HG03558 (cell line): ENCODE data around the gene POLE3.
"Not testable (repeated sequence)": the region's sequence is repeated elsewhere in the genome, so short reads cannot be mapped to it uniquely, and the experiment has no call there.

ENCODE experiments used
- ATAC-seq: cut with Tn5 transposase; IDR thresholded peaks from one replicate; pipeline ENCODE4 v1.9.1; 2021; ENCODE audit warnings: moderate number of reproducible peaks; ENCODE audit not compliant: unreplicated experiment; ENCODE audit errors: extremely low read depth

POLE3 gene, protein sequence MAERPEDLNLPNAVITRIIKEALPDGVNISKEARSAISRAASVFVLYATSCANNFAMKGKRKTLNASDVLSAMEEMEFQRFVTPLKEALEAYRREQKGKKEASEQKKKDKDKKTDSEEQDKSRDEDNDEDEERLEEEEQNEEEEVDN

DNA sequence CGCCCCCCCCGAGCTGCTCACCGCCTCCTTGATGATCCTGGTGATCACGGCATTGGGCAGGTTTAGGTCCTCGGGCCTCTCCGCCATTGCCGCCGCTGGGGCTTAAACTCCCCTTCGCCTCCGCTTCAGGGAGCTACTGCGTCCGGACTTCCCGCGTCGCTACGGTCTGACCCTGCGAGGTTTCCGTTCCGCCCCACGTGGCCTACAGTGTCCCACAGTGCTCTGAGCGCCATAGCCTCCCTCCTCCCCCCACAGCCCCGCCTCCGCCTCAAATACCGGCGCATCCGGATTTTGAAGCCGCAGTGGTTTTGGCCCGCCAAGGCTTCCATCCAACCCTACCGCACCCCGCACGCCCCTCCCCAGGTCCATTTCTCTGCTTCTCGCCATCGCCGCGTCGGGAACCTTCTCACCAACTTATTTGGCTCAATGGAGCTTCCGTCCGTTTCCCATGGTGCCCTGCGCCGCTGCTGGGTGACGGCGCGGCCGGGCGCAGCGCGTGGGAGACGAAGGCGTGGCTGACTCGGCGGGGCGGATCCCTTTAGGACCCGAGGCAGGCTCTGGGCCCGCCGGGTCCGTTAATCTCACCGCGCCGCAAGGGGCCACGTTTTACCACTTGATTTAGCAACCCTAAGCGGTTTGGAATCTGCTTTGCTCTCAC, at the start of gene POLE3, which contains the start of gene C9orf43:
POLE3 (minus strand) TSS at position 469 of the 658 bp plus-strand sequence; CDS start at position 87, 382 bp downstream.
C9orf43 (plus strand) TSS at position 541 of the 658 bp plus-strand sequence. CDS start 2,747 bp downstream, outside the sequence.
- ATAC-seq: peak; percentile 71

DNA sequence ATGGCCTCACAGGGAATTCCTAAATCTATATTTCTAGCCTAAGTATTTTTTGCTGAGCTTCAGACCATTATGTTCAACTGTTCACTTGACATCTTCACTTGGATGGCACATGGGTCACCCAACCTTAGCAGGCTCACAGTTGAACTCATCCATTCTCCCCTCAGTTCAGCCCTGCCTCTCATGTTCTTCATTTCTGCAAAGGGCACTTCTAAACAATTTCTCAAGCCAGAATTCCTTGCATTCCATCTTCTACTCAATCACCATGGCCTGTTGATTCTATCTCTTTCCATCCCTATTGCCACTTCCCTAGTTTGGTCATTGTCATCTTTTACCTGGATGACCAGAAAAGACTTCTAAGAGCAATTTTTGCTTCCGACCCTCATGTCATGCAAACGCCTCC, 45.8 kb upstream of the POLE3 start:
- ATAC-seq: no peak

DNA sequence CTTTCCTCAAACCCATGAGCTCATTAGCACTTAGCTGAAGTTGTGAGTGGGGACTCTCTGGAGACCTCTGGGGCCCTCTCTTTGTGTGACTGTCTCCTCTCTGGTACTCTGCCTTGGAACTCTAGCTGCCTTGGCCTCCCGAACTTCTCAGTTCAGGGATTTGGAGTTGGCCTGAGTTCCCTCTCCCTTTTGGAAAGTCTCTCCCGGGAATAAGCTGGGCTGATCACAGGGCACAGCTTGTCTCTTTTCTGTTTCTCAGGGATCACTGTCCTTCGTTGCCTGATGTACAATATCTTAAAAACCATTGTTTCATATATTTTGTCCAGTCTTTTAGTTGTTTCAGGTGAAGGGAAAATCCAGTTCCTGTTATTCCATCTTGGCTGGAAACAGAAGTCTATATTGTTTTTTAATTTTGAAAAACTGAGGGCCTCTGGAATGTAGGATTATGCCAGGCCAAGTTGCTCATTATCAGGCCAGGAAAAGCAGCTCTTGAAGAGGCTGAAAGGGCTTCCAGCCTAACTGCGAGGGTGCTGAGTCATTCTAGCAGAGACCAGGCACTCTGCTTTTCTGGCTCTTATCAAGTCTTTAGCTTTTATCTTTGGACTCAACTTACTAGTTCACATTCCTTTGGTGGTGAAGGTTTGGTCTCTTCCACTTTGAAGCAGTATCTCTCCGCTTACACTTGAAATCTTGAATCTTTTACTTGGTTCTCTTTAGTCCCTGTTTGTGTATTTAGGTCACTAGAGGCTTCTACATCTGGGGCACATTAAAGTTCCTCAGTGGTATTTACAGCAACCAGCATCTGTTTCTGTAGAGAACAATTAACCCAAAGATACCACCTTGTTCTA, 44.7 kb upstream of the POLE3 start:
- ATAC-seq: no peak

DNA sequence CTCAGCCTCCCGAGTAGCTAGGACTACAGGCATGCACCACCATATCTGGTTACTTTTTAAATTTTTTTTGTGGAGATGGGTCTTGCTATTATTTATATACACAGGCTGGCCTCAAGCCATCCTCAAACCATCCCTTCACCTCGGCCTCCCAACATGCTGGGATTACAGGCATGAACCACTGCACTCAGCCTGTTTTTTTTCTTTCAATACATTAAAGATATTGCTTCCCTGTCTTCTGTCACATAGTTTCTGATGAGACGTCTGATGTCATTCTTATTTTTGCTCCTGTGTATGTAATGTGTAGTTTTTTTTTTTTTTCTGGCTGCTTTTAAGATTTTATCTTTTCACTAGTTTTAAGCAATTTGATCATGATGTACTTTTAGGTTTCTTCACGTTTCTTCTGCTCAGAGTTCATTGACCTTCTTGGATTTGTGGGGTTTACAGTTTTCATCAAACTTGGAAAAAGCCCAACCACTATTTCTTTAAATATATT, 41.7 kb upstream of the POLE3 start:
- ATAC-seq: no peak

DNA sequence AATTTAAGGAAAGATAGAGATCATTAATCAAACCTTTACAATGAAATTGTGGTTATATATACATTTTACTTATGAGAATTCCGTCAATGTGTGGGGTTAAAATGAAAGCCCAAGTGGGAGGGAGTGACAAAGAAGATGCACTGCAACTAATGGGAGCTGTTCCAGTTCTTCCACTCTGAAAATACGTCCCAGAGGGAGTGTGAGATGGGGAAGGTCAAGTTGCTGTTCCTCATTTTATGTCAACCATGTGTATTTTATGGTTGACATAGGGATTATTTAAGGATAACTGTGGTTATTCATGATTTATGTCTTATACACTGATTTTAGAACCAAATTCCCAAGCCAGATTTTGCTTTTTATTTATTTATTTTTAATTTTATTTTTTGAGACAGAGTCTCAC, 38.9 kb upstream of the POLE3 start:
- no peak for ATAC-seq

DNA sequence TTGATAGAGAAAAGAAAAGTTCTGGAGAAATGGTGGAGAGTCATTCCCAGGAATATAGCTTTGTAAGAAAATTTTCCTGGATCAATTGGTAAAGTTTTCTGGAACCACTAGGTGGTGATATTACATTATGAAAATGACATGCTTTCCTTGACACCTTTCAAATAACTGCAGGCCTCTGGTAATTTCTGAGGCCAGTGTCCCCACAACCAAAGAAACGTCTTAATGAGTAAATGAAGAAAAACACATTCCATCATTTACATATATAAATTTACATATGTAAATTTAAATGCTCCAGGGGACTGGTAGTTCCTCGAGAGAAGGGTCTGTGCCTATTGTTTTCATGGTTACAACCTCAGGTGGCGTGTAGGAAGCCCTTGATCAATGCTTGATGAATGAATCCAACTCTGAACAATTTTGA, 35.9 kb upstream of the POLE3 start:
- no peak for ATAC-seq

DNA sequence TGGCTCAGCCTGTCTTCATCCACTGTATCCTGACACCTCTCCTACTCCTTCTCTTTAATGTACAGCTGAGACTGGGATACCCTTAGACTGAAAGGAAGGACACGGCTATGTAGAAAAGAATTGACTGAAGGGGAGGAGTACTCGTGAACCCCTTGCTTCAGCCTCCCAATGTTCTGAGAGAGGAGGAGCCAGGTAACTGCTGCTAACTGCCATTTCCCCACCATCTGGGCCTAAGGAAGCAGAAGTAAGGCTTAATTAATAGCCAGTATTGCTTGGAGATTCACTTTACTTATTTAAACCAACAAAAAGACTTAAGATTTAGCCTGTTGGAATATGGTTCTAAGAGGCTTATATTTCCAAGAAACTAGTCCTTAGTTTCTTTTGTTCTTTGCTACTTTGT, 34.3 kb upstream of the POLE3 start:
- ATAC-seq: no peak

DNA sequence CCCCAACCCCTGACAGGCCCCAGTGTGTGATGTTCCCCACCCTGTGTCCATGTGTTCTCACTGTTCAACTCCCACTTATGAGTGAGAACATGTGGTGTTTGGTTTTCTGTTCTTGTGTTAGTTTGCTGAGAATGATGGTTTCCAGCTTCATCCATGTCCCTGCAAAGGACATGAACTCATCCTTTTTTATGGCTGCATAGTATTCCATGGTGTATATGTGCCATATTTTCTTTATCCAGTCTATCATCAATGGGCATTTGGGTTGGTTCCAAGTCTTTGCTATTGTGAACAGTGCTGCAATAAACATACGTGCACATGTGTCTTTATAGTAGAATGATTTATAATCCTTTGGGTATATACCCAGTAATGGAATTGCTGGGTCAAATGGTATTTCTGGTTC, 27.2 kb upstream of the POLE3 start:
- not testable (repeated sequence) for ATAC-seq

DNA sequence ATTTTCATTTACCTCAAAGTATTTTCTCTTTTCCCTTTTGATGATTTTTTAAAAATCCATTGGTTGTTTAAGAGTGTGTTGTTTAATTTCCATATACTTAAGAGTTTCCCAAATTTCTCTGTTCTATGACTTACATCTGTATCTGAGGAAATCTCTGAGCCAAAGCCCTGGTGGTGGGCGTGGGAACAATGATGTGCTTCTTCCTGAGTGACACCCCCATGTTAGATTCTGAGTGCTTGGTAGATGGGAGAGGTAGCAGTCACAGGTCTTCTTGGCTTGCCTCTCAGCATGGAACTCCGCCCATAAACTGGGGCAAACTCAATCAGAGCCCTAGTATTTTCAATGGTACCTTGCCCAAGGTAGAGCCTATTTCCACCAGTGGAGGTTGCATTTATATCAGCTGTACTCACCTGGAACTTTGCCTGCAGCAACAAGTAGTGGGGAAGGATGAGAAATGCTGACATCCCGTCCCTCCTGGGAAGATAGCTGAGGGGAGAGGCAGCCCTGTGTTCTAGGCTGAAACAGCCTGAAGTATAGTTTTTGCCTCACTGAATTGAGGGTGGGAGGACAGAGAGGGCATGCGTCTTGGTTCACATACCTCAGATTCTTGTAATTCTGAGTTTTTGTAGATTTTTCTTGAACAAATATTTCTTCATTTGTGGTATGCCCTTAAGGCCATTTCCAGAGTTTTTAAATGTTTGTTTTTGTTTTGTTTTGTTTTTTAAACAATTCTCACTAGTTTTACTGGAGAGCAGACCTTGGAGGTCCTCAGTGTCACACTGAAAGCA, 26.4 kb upstream of the POLE3 start:
- ATAC-seq: no peak

DNA sequence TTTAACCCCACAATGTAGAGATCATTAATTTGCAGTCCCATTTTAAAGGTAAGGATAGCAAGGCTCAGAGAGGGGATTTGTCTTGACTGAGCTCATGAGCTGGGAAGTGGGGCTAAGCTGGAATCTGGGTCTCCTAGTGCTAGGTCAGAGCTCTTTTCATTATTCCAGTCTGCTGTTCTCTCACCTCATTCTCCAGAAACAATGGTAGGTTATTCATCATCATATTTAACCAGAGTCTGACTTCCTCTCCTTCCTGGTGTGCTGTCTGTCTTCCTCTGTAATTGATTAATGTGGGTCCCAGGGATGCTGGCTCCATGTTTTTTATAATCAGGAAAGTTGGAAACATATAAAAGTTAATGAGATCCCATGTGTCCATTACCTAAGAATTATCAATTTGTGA, 20.7 kb upstream of the POLE3 start:
- no peak for ATAC-seq

DNA sequence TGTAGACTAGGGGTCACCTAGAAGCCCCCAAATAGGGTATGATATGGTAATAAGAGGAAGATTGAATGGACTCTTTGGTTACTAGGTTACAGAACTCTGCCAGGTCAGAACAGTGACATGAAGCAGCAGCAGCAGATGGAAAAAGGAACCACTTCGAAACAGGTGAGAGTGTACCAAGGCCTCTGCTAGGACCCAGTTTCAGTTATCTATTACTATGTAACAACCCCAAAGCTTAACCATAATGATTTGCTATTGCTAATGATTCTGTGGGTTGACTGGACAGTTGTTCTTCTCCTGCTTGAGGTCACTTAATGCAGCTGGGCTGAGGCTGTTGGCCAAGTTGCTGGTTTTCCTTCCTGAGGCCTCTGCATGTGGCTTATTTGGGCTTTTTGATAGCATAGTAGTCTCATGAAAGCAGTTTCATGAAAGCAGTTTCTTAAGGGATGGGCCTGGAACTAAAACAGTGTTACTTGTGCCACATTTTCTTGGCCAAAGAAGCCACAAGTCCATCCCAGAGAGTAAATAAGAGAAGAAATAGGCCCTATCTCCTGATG, 17.7 kb upstream of the POLE3 start:
- ATAC-seq: no peak

DNA sequence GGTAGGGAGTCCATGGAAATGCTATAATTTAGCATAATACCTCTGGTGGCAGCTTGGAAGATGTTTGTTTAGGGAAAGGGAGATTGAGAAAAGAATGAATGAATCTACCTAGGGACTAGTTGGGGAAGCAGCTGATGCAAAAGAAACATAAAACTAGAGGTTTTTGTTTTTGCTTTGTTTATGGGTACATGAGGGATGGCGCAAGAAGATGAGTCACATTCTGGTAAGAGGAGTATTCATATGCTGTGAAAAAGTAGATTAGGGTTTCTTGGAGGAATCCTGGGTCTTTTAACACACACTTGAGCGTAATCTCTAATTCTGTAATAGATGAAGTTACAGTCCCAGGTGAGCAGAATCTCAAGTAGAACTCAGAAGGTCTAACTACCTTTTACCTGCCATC, 17.2 kb upstream of the POLE3 start:
- ATAC-seq: no peak

DNA sequence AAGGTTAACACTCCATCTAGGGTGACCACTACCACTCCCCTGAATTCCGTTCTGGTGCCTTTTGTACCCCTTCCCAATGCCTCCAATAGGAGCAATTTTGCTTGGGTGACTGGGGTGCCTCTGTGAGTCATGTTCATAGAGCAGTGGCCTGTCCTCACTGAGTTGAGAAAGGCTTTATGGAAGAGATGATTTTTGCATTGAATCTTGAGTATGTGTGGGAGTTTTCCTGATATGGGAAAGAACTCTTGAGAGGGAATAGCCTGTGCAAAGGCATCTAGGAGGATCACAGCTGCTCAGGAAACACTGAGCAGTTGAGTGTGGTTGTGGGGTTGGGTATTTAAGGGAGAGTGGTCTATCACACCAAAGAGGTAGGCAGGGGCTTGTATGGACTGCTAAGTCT, 16.2 kb upstream of the POLE3 start:
- ATAC-seq: no peak

DNA sequence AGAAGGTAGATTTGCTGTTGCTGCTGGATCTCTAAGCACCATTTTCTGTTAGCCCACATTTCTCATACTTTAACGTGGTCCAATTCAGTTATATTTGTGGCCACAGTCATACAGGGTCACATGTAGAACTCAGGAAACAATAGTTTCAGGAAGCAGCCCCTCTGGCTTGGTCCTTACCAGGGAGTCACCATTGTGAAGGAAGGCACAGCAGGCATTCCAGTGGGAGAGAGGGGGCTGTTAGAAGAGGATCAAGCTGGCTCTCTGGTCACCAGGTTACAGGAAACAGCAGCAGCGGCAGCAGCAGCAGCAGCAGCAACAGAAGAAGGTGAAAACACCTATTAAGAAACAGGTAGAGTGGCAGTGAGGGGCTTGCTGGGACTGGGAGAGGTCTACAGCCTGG, 14.6 kb upstream of the POLE3 start:
- ATAC-seq: no peak

DNA sequence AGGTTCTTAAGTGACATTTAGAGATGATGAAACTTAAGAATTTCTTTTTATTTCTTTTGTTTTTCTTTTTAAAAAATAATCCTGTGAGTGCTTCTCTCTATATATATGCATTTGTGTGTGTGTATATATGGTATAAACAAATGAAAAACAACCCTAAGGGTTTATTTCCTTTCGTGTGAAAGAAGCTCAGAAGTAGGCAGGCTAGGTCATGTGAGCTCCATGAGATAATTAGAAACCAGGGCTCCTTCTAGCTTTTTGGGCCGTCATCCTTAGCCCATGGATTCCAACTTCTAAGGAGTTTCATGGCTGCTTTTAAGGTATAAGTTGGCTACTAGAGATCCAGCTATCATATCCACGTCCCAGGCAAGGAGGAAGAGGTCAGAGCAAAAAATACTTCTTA, 11.3 kb upstream of the POLE3 start:
- no peak for ATAC-seq

DNA sequence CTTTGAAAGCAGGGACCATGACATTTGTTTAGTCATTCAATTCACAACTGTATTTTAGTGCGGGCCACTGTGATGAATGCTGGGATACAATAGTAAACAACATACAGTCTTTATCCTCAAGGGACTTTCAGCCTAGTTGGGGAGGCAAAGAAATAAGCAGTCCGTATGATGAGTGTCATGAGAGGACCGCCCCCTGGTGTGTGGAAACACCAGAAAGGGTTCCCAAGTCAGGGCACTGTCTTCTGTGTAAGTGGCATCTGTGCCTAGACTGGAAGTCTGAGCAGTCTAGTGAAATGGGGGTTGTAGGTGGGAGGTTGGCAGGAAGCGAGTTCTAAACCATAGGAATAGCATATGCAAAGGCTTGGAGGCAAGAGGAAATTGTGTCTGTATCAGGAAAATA, 6.9 kb upstream of the POLE3 start:
- ATAC-seq: no peak

DNA sequence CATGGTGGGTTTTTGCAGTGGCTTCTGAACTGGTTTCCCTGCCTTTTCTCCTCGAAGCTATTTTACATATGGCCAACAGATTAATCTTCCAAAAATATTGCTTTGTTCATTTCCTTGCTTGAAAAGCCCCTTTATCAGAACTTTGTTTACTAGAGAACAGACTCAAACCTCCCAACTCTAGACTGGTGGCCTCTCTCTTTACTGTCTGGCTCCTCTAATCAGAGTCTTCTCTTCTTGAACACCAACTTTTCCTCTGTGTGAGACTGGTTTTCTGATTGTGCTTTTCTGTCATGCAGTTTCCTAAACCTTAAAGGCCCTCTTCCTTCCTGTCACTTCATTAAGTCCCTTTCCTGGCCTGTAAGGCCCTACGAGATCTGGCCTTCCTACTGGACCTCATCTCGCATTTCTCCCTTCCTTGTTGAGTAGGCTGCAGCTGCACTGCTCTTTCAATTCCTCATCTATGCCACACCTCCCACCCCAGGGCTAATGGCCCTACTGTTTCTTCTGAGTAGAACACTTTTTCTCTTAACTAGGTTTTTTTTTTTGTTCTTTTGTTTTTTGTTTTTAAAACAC, 5.8 kb upstream of the POLE3 start:
- ATAC-seq: peak; percentile 89

DNA sequence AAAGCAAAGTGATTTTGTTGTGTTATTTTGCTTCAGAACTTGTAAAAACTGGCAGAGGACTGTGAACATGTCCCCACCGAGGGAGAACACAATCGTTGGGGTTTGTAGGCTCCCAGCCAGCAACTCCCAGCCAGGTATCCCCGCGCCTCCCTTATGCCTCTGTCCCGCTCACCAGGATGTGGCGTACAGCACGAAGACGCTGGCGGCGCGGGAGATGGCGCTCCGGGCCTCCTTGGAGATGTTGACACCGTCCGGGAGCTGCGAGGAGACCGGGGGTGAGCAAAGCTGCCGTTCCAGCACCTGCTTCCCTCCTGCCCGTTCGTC, 630 bp downstream of the POLE3 start:
- no peak for ATAC-seq

DNA sequence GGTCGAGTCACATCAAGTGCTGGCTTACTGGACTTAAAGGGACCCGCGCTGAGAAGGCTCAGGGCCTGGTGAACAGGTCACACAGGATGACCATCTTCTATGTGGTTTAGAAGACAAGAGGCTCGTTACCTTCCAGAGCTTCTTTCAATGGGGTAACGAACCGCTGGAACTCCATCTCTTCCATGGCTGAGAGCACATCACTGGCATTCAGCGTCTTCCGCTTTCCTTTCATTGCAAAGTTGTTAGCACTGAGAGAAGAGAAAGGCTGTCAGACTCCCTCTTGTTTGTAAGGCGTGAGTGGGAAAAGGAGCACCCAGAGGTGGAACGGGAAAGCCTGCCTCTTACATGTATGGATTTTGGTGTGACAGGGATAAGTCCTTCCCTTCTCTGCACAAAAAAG, 994 bp downstream of the POLE3 start:
- no peak for ATAC-seq
